ENCODE data around the gene WASHC4. TPM values are rescaled to one million over a fixed set of nuclear protein-coding genes. Genes with fewer than 3 reads are reported as not detected.

Gene WASHC4
- total RNA-seq, 1 donor: 148 TPM

- no peak for DNase-seq (ENCODE audit: low read depth)
- no peak overlapping the region for H3K4me3 ChIP-seq (ENCODE audit: low read depth, low read length)
- no peak for TF ChIP-seq CTCF (IDR thresholded peaks at IDR 0.05; ENCODE audit: insufficient read depth, low read depth, low read length)
These were observed 2.8 kb upstream of the WASHC4 start for GRCh38 chr12:105104762-105105161.

- DNase-seq (ENCODE audit: low read depth): no peak
- peak overlapping the region; percentile 89 for H3K4me3 ChIP-seq (ENCODE audit: low read depth, low read length)
- no peak for TF ChIP-seq CTCF (IDR thresholded peaks at IDR 0.05; ENCODE audit: insufficient read depth, low read depth, low read length)
These were observed 910 bp upstream of the WASHC4 start for GRCh38 chr12:105106621-105107020.

- TF ChIP-seq CTCF (IDR thresholded peaks at IDR 0.05; ENCODE audit: insufficient read depth, low read depth, low read length): no peak
- peak; percentile 67 for DNase-seq (ENCODE audit: low read depth)
- H3K4me3 ChIP-seq (ENCODE audit: low read depth, low read length): peak overlapping the region; percentile 89
These were observed 399 bp upstream of the WASHC4 start for GRCh38 chr12:105107171-105107493.

- H3K4me3 ChIP-seq (ENCODE audit: low read depth, low read length): peak overlapping the region; percentile 89
- no peak for TF ChIP-seq CTCF (IDR thresholded peaks at IDR 0.05; ENCODE audit: insufficient read depth, low read depth, low read length)
- peak; percentile 50 for DNase-seq (ENCODE audit: low read depth)
These were observed 2.1 kb downstream of the WASHC4 start for GRCh38 chr12:105109465-105110212.

GRCh38 chr12:105110851-105111250 is 3.3 kb downstream of the WASHC4 start:
- no peak for TF ChIP-seq CTCF (IDR thresholded peaks at IDR 0.05; ENCODE audit: insufficient read depth, low read depth, low read length)
- DNase-seq (ENCODE audit: low read depth): no peak
- no peak overlapping the region for H3K4me3 ChIP-seq (ENCODE audit: low read depth, low read length)

GRCh38 chr12:105113094-105113493 is 5.6 kb downstream of the WASHC4 start:
- H3K4me3 ChIP-seq (ENCODE audit: low read depth, low read length): no peak overlapping the region
- no peak for TF ChIP-seq CTCF (IDR thresholded peaks at IDR 0.05; ENCODE audit: insufficient read depth, low read depth, low read length)
- peak; percentile 73 for DNase-seq (ENCODE audit: low read depth)

- no peak for TF ChIP-seq CTCF (IDR thresholded peaks at IDR 0.05; ENCODE audit: insufficient read depth, low read depth, low read length)
- no peak for DNase-seq (ENCODE audit: low read depth)
These were observed 9.4 kb downstream of the WASHC4 start for GRCh38 chr12:105116969-105117368.

More at GRCh38 chr12:105116969-105117368, 9.4 kb downstream of the WASHC4 start:
- no peak overlapping the region for H3K4me3 ChIP-seq (ENCODE audit: low read depth, low read length)

Measured in fibroblast of villous mesenchyme (primary cell).